SK-N-SH treated with all-trans-retinoic acid at 6 μM for 48 hours (cell line): ENCODE data around the gene CTNNA3.

Experiments used
- ATAC-seq: fragments of 200-7000 bp; cut with Tn5 transposase; 3 replicates; pipeline ENCODE4 v1.9.1; 2020; ENCODE audit warnings: mild to moderate bottlenecking, moderate library complexity
- ARNTL ChIP-seq: fragments of 450-650 bp; formaldehyde crosslinking; IDR thresholded peaks from 2 replicates; pipeline ENCODE4 v1.5.0; 2020; ENCODE audit warnings: low read depth, mild to moderate bottlenecking, moderate library complexity, borderline replicate concordance
- BACH2 ChIP-seq: fragments of 250-450 bp; sonication (Bioruptor Pico); IDR thresholded peaks from 2 replicates; pipeline ENCODE4 v1.9.0; 2021; ENCODE audit warnings: mild to moderate bottlenecking, borderline replicate concordance
- CREB5 ChIP-seq: fragments of 250-450 bp; sonication (Bioruptor Pico); IDR thresholded peaks from 2 replicates; pipeline ENCODE4 v1.5.1; 2020; ENCODE audit warnings: low read depth, mild to moderate bottlenecking, moderate library complexity
- CSDC2 ChIP-seq: fragments of 250-450 bp; sonication (Bioruptor Pico); IDR thresholded peaks from 2 replicates; pipeline ENCODE4 v1.5.0; 2020; ENCODE audit warnings: mild to moderate bottlenecking, moderate library complexity
- ESRRG ChIP-seq: fragments of 250-450 bp; sonication (Bioruptor Pico); IDR thresholded peaks from 2 replicates; pipeline ENCODE4 v1.6.1; 2021; ENCODE audit warnings: mild to moderate bottlenecking
- ISL1 ChIP-seq: fragments of 250-450 bp; sonication (Bioruptor Pico); IDR thresholded peaks from 2 replicates; pipeline ENCODE4 v2.1.2; 2022; ENCODE audit warnings: mild to moderate bottlenecking, moderate library complexity
- OSR1 ChIP-seq: fragments of 250-450 bp; sonication (Bioruptor Pico); IDR thresholded peaks from 2 replicates; pipeline ENCODE4 v1.8.0; 2022; ENCODE audit warnings: moderate library complexity, mild to moderate bottlenecking, inconsistent platforms
- PATZ1 ChIP-seq: fragments of 250-450 bp; sonication (Bioruptor Pico); IDR thresholded peaks from 2 replicates; pipeline ENCODE4 v1.8.0; 2020; ENCODE audit warnings: mild to moderate bottlenecking, moderate library complexity, borderline replicate concordance
- PPARA ChIP-seq: fragments of 250-450 bp; sonication (Bioruptor Pico); IDR thresholded peaks from 2 replicates; pipeline ENCODE4 v1.5.0; 2020; ENCODE audit warnings: mild to moderate bottlenecking, borderline replicate concordance
- RARB ChIP-seq: fragments of 250-450 bp; sonication (Bioruptor Pico); IDR thresholded peaks from 2 replicates; pipeline ENCODE4 v1.8.0; 2021; ENCODE audit warnings: mild to moderate bottlenecking, moderate library complexity
- TCF4 ChIP-seq: fragments of 250-450 bp; sonication (Bioruptor Pico); IDR thresholded peaks from 2 replicates; pipeline ENCODE4 v1.8.0; 2021; ENCODE audit warnings: mild to moderate bottlenecking, moderate library complexity, borderline replicate concordance
- TOX ChIP-seq: fragments of 250-450 bp; sonication (Bioruptor Pico); IDR thresholded peaks from 2 replicates; pipeline ENCODE4 v1.8.0; 2021; ENCODE audit warnings: mild to moderate bottlenecking, moderate library complexity, borderline replicate concordance
- TSHZ2 ChIP-seq: fragments of 250-450 bp; sonication (Bioruptor Pico); IDR thresholded peaks from 2 replicates; pipeline ENCODE4 v1.5.0; 2020; ENCODE audit warnings: mild to moderate bottlenecking, moderate library complexity
- ZC3H10 ChIP-seq: fragments of 250-450 bp; sonication (Bioruptor Pico); IDR thresholded peaks from 2 replicates; pipeline ENCODE4 v1.5.1; 2021; ENCODE audit warnings: mild to moderate bottlenecking, moderate library complexity
- ZFP3 ChIP-seq: fragments of 250-450 bp; sonication (Bioruptor Pico); IDR thresholded peaks from 2 replicates; pipeline ENCODE4 v1.5.0; 2020; ENCODE audit warnings: mild to moderate bottlenecking, moderate library complexity
- ZFP30 ChIP-seq: fragments of 450-650 bp; formaldehyde crosslinking; IDR thresholded peaks from 2 replicates; pipeline ENCODE4 v1.5.0; 2022; ENCODE audit warnings: mild to moderate bottlenecking, moderate library complexity
- ZNF565 ChIP-seq: fragments of 450-650 bp; formaldehyde crosslinking; conservative IDR thresholded peaks from 2 replicates; pipeline ENCODE4 v1.5.0; 2020; ENCODE audit warnings: low read depth, mild to moderate bottlenecking, moderate library complexity
- ZNF70 ChIP-seq: fragments of 450-650 bp; formaldehyde crosslinking; IDR thresholded peaks from 2 replicates; pipeline ENCODE4 v1.5.0; 2020; ENCODE audit warnings: mild to moderate bottlenecking, moderate library complexity
- ZNF8 ChIP-seq: fragments of 450-650 bp; formaldehyde crosslinking; IDR thresholded peaks from 2 replicates; pipeline ENCODE4 v1.5.0; 2020; ENCODE audit warnings: mild to moderate bottlenecking, moderate library complexity
- TF ChIP-seq, protein P1 (sequence below): fragments of 250-450 bp; sonication (Bioruptor Pico); IDR thresholded peaks from 2 replicates; pipeline ENCODE4 v1.8.0; 2021; ENCODE audit warnings: low read depth, mild to moderate bottlenecking, moderate library complexity, borderline replicate concordance
- TF ChIP-seq, protein P2 (sequence below): fragments of 250-450 bp; sonication (Bioruptor Pico); IDR thresholded peaks from 2 replicates; pipeline ENCODE4 v1.5.1; 2021; ENCODE audit warnings: mild to moderate bottlenecking, moderate library complexity

CTNNA3 gene

DNA sequence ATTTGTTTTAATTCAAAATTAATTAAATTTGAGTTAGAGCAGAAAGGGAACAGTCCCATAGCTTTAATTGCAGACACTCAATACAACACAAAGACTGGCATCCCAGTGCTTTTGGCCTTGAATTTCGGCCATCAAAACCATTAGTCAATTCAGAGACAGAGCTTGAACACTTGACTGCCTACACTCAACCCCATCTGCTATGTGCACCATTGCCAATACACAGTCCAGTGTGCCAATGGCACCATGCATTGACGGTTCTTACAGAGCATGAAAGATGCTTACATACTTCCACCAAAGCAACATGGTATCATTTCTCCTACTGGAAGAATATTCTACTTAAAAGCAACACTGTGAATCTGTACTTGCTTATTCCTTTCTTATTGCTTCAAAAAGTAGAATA is 813.7 kb downstream of the CTNNA3 start:
- ATAC-seq = no peak
- TF ChIP-seq PATZ1 (CRISPR knock-in tag) (no peak), OSR1 (no peak), PPARA (no peak), BACH2 (no peak), CSDC2 (CRISPR knock-in tag) (no peak), ZNF565 (no peak), ISL1 (CRISPR knock-in tag) (no peak), TCF4 (no peak), ESRRG (CRISPR knock-in tag) (no peak), ZFP3 (CRISPR knock-in tag) (no peak), CREB5 (CRISPR knock-in tag) (no peak), ZC3H10 (CRISPR knock-in tag) (no peak), ZFP30 (no peak), TOX (CRISPR knock-in tag) (no peak), RARB (CRISPR knock-in tag) (no peak), ZNF70 (no peak), TSHZ2 (CRISPR knock-in tag) (no peak), ARNTL (CRISPR knock-in tag) (no peak)
- TF ChIP-seq, protein P1, sequence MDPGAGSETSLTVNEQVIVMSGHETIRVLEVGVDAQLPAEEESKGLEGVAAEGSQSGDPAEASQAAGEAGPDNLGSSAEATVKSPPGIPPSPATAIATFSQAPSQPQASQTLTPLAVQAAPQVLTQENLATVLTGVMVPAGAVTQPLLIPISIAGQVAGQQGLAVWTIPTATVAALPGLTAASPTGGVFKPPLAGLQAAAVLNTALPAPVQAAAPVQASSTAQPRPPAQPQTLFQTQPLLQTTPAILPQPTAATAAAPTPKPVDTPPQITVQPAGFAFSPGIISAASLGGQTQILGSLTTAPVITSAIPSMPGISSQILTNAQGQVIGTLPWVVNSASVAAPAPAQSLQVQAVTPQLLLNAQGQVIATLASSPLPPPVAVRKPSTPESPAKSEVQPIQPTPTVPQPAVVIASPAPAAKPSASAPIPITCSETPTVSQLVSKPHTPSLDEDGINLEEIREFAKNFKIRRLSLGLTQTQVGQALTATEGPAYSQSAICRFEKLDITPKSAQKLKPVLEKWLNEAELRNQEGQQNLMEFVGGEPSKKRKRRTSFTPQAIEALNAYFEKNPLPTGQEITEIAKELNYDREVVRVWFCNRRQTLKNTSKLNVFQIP (CRISPR knock-in tag) = no peak

DNA sequence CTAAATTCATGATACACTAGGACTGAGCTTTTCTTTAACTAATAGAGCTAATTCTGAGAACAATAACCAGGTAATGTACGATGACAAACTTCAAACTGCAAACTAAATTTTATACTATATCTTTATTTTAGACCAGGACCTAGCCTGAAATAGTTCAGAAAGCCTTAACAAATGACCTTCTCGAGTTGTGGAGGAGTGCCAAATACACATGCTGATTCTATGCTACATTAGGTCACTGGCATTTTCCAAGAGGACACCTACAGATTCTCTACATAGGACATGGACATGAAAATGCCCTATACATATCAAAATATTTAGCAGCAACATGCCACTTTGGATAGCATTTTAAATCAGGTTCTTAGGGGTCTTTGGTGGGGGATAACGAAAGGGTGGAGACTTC is 814.2 kb downstream of the CTNNA3 start:
- no peak for ATAC-seq
- no peak for TF ChIP-seq PATZ1 (CRISPR knock-in tag)
- no peak for TF ChIP-seq TCF4
- no peak for TF ChIP-seq OSR1
- TF ChIP-seq ISL1 (CRISPR knock-in tag) = no peak
- TF ChIP-seq BACH2 = no peak
- TF ChIP-seq, protein P2, sequence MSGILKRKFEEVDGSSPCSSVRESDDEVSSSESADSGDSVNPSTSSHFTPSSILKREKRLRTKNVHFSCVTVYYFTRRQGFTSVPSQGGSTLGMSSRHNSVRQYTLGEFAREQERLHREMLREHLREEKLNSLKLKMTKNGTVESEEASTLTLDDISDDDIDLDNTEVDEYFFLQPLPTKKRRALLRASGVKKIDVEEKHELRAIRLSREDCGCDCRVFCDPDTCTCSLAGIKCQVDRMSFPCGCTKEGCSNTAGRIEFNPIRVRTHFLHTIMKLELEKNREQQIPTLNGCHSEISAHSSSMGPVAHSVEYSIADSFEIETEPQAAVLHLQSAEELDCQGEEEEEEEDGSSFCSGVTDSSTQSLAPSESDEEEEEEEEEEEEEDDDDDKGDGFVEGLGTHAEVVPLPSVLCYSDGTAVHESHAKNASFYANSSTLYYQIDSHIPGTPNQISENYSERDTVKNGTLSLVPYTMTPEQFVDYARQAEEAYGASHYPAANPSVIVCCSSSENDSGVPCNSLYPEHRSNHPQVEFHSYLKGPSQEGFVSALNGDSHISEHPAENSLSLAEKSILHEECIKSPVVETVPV (CRISPR knock-in tag) = no peak
- no peak for TF ChIP-seq ARNTL (CRISPR knock-in tag)
- TF ChIP-seq ZC3H10 (CRISPR knock-in tag) = no peak
- no peak for TF ChIP-seq CREB5 (CRISPR knock-in tag)
- TF ChIP-seq ZNF8 (CRISPR knock-in tag) = no peak
- no peak for TF ChIP-seq ZFP3 (CRISPR knock-in tag)
